GM18870 (cell line): ENCODE results near the gene CFAP161.
"Not testable (repeated sequence)": the region's sequence is repeated elsewhere in the genome, so short reads cannot be mapped to it uniquely, and the experiment has no call there.

Experiments
- ATAC-seq: cut with Tn5 transposase; IDR thresholded peaks from one replicate; pipeline ENCODE4 v1.9.1; 2021; ENCODE audit warnings: moderate library complexity; ENCODE audit not compliant: unreplicated experiment

Gene CFAP161

DNA sequence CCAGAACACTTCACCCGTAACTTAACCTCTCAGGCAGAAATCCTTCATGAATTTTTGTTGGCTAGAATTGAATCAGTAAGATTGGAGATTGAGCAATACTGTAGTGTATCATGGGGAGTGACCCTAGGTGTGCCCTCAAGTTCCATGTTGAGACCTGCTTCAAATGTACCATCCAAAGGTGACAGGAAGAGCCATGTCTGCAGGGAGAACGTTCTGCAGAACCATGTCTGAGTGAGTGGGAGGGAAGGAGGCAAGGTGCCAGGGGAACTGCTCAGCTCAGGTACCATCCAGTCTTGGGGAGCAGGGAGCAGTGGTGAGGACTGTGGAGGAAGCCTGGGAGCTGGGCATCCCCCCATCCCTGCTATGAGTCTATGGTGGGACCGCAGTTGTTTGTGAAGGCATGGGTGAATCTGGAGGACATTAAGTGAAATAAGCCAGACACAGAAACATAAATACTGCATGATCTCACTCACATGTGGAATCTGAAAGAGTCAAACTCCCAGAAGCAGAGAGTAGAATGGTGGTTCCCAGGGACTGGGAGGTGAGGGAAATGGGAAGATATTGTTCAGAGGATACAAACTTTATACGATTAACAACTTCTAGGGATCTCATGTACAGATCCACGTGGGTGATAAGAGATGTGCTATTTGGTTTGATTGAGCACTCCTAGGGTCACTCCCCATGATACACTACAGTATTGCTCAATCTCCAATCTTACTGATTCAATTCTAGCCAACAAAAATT is 23.3 kb downstream of the CFAP161 start:
- ATAC-seq: no peak

DNA sequence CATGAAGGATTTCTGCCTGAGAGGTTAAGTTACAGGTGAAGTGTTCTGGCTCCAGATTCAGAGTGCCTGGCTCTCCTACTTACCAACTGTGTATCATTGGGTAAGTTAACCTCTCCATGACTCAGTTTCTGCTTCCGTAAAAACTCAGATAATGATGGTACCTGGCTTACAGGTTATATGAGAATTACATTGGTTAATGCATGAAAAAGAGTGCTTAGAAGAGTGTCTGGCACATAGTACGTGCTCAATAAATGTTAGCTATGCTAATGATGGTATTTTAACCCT is 23.8 kb downstream of the CFAP161 start:
- no peak for ATAC-seq

DNA sequence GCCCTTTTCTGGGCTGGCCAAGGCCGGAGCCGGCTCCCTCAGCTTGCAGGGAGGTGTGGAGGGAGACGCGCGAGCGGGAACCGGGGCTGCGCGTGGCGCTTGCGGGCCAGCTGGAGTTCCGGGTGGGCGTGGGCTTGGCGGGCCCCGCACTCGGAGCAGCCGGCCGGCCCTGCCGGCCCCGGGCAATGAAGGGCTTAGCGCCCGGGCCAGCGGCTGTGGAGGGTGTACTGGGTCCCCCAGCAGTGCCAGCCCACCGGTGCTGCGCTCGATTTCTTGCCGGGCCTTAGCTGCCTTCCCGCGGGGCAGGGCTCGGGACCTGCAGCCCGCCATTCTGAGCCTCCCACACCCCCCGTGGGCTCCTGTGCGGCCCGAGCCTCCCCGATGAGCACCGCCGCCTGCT is 24.5 kb downstream of the CFAP161 start:
- not testable (repeated sequence) for ATAC-seq

DNA sequence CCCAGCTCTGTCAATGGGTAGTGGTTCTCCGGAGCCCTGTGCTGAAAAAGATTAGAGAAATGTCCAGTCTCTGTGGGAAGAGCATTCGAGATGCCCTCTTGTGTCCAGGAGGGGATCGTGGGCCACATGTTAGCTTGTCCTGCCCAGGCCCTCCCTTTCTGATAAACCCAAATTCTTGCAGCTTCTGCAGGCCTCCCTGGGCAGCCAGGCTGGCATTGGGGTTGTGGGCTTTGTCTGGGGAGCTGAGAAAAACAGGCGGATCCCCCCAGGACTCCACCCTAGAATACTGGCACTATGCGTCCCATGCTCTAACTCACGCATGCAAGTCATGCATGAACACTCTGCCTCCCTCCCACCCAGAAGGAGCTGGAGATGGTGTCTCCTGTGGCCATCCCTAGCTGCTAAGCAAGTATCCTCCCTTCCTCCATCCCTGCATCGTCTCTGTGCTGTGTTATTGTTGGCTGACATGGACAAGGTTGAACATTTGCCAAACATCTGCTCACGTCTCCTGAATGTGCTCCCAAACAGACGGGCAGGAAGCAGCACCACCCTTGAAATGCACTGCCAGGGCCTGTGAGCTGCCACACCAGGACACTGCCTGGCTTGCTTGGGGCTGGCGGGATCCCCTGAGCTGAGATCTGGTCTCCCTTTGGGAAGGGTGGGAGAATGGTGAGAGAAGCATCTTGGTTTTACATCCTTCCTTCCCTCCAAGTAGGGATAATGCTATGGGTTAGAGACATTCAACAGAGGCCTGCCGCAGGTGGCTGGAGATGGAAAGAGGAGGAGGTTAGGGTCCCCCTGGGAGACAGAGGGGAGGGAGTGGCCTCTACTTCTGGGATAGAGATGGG is 26.5 kb downstream of the CFAP161 start:
- no peak for ATAC-seq

DNA sequence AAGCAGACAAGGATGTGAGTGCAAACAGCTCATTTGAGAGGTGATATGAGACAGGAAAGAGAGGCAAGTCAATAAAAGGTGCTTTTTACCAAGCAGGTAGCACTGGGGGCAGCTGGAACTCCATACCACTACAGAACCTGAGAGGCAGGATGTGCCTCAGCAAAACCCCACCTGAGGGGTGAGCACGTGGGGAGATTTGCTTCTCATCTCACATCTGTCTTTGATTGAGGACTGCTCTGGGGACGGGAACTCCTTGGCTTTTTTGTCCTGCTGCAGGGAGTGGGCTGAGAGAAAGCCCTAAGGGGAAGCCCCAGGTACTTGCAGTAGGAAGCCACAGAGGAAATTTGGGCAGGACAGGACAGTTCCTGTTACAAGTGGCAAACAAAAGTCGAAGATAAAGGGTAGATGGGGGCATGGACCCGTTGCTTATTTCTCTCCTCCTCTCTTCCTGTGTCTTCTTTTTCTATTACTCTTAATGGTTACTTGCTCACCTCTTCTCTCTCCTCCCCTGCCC is 27.1 kb downstream of the CFAP161 start:
- ATAC-seq: no peak

DNA sequence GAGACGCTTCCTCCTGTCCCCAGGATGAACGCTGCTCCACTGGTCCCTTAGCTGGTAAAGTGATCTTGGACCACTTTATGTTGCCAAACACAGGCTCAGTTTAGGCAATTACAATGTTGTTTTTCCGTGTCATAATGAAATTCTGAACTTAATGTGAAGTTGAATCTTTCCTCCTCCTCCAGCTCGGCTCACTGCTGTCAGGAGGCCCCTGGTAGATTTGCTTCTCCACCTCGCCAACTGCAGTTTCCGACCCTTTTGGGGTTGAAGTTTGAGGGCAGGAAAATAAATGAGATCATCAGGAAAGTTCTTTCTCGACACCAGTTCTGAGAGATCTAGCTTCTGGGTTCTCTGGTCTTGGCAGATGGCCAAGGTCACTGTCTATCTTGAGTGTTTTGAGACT is 27.8 kb downstream of the CFAP161 start:
- no peak for ATAC-seq

DNA sequence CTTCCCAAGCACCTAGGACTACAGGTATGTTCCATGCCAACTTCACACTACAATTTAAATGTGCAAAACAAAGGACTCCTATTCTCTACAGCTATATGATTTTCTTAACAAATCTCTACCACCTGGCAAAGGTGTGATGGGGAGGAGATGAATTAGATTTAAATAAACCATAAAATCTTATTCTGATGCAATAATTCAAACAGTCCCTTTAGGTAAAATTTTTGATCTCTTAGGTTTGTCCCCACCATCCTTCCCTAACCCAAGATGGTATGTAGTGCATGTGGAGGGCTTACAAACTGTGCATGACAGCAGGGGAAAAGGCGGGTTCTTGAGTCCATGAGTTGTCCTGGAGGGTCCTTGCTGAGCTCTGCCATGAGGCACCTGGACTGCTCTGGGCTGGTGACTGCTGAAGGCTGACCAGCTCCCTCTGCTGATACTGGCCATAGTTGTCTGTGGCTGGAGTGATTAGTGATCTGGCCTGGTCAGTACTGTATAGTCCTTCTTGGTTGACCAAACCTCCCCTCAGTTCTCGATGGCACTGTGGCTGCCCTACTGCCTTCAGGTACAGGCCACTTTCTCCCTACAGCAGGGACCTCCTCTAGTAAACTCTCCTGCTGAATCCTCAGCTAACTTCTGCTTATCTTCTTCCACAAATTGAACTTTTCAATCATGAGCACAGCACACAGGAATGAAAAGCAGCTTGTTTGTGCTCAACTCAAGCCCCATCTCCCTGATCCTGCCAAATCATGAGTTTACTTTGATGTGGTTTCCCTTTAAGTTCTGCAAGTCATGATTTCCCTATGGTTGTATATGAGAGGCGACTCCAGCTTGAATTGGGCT is 30.1 kb downstream of the CFAP161 start:
- ATAC-seq: no peak

DNA sequence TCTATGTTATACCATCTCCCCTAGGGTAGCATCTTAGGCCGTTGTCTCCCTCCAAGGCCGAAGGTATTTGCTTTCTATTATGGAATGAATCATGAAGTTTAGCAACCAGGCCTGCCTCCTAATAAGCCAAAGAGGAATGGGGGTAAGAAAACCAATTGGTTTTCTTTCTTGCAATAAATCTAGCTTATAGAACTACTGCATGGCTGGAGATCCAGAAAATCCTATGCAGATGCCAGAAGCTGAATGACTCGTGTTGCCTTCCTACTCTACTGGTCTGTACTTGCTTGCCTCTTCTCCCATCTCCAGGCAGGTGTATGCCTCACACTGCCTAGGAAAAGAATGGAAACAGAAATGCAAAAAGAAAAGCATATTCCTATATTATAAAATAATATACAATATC is 31.5 kb downstream of the CFAP161 start:
- ATAC-seq: no peak

DNA sequence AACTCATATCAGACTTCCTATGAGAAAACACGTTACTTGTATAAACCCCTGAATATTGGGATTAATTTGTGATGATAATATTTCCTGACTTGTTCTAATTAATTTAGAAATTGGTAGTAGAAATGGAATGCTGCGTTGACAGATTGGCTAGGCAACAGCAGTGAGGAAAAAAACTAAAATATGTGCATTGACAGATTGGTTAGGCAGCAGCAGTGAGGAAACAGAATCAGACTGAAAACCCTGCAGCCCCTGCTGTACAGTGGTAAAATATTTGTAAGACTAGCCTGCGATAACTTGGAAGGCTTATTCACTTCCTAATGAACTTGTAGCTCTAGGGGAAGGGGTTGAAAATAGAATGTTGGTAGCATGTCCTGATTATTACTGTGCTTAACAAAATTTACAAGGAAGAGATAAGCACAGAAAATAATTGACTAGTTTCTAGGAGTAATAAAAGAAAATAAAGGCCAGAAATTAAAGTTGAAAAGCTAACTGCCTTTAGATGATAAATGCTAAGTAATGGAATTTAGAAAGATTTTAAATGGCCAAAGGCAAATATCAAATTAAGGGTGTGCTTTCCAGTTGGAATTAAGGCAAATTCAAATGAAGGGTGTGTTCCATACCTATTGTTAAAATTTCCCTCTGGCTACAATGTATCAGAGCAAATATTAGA is 32.7 kb downstream of the CFAP161 start:
- ATAC-seq: no peak

DNA sequence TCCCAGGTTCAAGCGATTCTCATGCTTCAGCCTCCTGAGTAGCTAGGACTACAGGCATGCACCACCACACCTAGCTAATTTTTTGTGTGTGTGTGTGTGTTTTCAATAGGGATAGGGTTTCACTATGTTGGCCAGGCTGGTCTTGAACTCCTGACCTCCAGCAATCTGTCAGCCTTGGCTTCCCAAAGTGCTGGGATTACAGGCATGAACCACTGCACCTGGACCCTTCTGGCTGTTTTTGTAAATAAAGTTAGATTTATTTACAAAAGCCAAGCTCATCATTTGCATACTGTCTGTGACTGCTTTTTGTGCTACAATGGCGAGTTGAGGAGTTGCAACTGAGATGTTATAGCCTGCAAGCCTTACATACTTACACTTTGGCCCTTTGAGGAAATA is 34.1 kb downstream of the CFAP161 start:
- no peak for ATAC-seq

DNA sequence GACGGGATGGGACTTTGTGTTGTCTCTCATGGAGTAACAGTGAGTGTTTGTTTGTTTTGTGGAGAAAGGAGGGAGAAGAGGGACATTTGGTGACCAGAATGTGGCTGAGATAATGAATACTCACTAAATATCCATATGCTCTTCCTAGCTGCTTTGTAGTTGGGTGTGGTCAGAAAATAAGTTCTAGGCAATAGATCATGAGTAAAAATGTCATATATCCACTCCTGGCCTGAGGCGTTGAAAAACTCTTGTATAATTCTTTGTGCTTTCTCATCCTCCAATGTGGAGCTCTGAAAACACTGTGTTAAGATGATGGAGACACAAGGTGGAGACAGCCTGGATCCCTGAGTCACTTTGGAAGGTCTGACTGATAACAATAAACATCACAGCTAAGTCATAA is 34.6 kb downstream of the CFAP161 start:
- no peak for ATAC-seq

DNA sequence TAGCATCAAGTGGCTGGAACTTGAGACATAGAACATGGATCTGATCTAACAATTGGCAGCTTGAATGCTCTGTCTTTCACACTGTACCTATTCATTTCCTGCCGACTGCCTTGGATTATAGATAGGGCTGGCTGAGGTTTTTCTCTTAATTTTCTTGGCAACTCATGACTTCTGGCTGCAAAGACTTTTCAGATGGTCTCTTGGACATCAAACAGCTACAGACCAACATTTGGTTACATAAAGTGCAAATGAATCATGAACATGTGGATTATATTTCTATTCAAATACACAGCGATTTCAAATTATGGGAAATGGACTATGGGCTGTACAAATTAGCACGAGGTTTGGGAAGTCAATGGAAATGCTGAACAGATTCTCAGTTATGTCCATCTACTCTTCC is 36.4 kb downstream of the CFAP161 start:
- ATAC-seq: no peak

DNA sequence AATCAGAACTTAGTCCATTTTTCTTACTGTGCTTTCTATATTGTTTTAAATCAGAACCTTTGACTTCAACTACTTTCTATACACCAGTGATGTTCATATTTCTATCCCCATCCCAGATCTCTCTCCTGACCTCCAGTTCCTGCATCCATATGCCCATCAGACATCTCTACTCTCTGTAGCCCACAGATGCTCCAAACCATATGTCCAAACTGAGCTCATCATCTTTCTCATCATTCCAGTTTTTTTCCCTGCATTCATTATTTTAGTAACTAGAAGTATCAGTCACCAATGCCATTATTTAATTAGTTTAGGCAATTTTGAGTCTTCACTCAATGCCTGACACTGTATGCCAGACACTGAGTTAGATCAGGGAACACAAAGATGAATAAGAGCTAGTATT is 37.2 kb downstream of the CFAP161 start:
- no peak for ATAC-seq

DNA sequence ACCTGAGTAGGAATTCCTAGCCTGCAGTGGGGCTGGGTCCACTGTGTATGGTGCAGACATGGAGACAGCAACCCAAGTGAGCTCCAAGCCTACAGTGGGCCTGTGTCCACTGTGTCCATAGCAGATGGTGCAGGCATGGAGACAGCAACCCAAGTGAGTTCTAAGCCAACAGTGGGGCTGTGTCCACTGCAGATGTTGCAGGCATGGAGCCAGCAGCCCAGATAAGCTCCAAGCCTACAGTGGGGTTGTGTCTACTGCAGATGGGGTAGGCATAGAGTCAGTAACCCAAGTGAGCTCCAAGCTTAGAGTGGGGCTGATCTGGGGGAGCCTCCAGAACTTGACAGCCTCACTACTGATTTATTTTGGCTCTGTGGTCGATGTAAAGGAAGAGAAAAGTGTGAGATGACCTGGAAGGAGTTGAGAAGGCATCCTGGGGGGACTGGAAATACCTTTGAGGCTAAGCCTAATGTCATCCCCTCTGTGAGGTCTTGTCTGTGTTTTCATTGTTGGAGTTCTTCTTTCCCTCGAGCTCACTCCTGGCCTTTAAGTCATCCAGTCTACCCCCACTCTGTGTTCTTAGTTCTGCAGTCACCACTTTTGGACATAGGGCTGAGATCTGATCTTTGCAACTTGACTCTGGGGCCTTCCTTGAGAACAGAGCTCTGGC is 40.2 kb downstream of the CFAP161 start:
- no peak for ATAC-seq

DNA sequence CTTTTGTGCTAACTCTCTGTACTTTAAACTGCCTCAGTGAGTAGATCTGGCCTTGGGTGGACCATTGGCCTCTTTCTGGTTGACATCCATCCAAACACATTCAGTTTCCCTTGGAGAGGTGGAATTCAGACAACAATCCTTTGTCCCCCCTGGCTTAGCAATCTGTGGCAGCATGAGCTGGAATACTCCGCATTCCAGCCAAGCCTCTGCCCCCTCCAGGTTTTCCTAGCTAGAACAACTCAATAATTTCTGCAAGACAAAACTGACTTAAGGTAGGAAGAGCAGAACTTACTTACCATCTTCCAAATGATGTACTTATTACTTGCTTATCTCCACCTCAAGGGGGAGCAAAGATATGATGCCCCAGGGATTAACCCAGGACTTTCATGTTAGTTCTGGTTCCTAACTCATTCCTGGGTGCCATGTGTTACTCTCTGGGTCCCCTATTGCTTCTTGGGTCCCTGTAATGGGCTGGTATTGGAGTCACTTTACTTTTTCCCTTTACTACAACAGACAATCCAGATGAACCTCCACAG is 40.8 kb downstream of the CFAP161 start:
- ATAC-seq: no peak

DNA sequence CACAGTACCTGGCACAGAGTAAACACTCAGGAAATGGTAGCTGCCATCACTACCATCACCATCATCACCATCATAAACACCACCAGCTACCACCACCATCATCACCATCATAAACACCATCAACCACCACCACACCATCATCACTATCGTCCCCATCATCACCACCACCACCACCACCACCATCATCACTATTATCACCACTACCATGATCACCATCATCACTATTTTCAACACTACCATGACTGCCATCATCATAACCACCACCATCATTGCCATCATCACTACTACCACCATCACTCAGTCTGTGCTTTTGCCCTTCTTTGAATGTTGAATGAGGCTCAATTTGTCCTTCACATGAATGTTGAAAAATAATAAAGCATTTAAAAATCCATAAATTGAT is 41.4 kb downstream of the CFAP161 start:
- no peak for ATAC-seq

DNA sequence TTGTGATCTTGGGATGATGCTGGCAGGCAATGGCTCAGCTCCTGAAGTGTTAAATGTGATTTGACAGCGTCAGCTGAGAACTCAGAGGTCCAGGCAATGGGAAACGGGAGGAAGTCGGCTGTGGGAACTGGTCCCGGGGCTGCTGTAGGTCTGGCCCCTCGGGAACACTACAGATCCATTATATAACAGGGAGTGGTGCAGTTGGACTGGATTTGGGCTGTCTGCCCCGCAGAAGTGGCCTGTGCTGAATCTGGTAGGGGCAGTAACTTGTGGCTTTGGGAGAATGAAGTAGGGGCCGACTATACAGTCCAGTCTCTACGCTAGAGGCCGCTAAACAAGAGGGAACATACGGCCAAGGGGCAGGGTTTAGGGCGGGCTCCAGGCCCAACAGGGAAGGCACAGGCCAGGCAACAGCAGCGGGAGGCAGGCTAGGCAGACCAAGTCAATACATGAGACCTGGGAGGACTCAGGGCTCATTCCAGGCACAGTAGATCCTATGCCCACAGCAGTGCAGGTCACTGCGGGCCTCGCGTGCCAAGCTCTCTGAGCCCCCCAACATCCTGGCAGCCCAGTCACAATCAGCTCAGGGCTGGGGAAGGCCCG is 42.3 kb downstream of the CFAP161 start:
- no peak for ATAC-seq

DNA sequence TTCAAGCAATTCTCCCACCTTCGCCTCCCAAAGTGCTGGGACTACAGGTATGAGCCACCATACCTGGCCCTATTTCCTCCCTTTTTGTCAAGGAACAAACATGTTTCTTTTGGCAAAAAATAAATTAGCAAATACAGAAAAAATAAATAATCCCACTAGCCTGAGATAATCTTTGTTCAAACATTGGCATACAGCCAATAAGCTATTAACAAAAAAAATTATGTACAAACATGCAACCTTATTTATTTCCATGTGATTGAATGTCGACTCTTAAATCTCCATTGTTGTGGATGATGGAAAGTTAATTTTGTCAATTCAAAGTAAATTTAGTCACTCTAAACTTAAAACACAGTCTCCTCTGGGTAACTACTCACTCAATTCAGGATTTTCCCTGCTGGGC is 44.3 kb downstream of the CFAP161 start:
- no peak for ATAC-seq

DNA sequence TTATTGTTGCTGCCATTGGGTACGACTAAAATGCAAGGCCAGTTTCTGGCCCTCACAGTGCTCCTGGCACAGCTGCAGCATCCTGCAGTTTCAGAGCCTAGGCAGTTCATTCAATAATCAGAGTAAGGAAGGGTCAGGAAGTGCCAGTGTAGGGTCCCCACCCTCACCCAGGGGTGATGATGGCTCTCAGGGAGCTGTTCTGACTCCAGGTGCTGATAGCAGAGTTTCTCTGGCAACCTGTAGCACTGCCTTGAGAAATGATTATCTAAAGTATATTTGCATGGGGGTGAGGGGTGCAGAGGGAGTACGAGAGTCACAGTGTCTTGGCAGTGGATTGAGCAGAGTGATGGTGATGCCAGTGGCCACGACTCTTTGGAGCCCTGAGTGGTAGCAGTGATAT is 47.1 kb downstream of the CFAP161 start:
- ATAC-seq: no peak
